ENCODE results near the gene RALGDS.

DNA sequence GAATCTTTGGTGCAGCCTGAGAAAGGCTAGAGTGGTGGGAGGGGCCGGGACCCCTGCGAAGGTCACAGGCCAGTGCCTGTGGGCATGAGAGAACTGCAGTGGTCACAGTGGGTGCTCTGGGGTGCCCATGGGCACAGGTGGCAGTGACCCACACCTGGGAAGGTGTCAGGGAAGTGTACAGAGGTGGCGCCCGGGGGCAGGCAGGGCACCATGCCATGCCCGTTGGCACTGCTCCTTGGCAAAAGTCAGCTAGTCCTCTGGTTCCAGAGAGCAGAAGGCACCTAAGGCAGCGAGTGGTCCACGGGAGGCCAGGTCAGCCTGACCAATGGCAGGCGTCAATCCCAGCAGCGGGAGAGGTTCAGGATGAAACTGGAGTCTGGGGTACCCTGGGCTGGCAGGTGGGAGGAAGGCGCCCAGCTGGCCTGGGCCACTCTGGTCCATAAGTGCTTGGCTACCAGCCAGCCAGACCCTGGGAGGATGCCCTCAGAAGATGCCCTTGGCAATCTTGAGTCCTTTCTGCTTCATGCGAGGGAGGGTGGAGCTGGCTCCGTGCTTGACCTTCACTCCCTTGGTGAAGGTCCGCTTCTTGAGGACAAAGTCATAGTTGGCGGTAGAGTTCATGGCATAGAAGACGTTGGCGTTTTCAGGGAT, 22.8 kb downstream of the RALGDS start:
- TF ChIP-seq, protein P1, sequence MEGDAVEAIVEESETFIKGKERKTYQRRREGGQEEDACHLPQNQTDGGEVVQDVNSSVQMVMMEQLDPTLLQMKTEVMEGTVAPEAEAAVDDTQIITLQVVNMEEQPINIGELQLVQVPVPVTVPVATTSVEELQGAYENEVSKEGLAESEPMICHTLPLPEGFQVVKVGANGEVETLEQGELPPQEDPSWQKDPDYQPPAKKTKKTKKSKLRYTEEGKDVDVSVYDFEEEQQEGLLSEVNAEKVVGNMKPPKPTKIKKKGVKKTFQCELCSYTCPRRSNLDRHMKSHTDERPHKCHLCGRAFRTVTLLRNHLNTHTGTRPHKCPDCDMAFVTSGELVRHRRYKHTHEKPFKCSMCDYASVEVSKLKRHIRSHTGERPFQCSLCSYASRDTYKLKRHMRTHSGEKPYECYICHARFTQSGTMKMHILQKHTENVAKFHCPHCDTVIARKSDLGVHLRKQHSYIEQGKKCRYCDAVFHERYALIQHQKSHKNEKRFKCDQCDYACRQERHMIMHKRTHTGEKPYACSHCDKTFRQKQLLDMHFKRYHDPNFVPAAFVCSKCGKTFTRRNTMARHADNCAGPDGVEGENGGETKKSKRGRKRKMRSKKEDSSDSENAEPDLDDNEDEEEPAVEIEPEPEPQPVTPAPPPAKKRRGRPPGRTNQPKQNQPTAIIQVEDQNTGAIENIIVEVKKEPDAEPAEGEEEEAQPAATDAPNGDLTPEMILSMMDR (IDR thresholded peaks at IDR 0.05) = no peak
- TF ChIP-seq ZFX (IDR thresholded peaks at IDR 0.05; ENCODE audit: borderline replicate concordance) = no peak
